GM12892 (cell line): Measurements from ENCODE around the gene SLC35F1.
"Not testable (repeated sequence)": the region's sequence is repeated elsewhere in the genome, so short reads cannot be mapped to it uniquely, and the experiment has no call there.

ENCODE experiments used
- DNase-seq: peaks from one replicate; pipeline ENCODE4 v3.0.0; 2011; ENCODE audit not compliant: insufficient read length
- FAIRE-seq: peaks from 2 replicates; lab custom pipeline; 2011; peaks lifted over from hg19 to GRCh38; lab: Jason Lieb, UNC
- POLR2A ChIP-seq: IDR thresholded peaks from 2 replicates; pipeline ENCODE4 v1.6.1; 2011; ENCODE audit warnings: low read depth, low read length, control low read depth
- POLR2AphosphoS5 ChIP-seq: IDR thresholded peaks from 2 replicates; pipeline ENCODE4 v1.6.1; 2011; ENCODE audit warnings: low read depth, low read length, control low read depth
- TAF1 ChIP-seq: IDR thresholded peaks from 2 replicates; pipeline ENCODE4 v1.6.1; 2011; ENCODE audit warnings: low read depth, mild to moderate bottlenecking, control low read depth, low read length, borderline replicate concordance

The SLC35F1 gene

GRCh38 chr6:117930645-117931044 lies 23.6 kb downstream of the SLC35F1 start:
- no peak for FAIRE-seq
- no peak for TF ChIP-seq TAF1
- no peak for TF ChIP-seq POLR2A
- no peak for TF ChIP-seq POLR2AphosphoS5
- no peak for DNase-seq

- FAIRE-seq: no peak
- TF ChIP-seq POLR2A (no peak), TAF1 (no peak), POLR2AphosphoS5 (no peak)
- no peak for DNase-seq
These were observed 24.9 kb downstream of the SLC35F1 start for GRCh38 chr6:117932001-117932400.

GRCh38 chr6:117932676-117933075 lies 25.6 kb downstream of the SLC35F1 start:
- FAIRE-seq (no peak), DNase-seq (no peak)
- TF ChIP-seq POLR2A: no peak
- no peak for TF ChIP-seq TAF1
- TF ChIP-seq POLR2AphosphoS5: no peak

DNA sequence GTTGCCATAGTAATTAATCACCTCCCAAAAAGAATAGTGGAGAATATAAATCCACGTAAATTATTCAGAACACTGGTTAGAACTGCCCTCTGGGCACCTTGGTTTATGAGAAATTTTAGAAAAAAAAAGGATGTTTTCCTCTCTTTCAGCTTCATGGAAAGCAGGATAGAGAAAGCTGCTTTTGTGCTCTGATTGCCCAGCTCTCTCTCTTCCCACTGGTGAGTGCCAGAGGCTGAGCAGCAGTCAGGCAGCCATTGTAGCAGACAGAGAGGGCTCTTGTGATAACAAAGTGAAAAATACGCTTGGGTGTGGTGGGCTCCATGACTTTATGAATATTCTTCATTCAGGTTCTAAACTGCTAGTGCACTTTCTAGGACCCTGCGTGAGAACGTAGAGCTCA lies 26.4 kb downstream of the SLC35F1 start:
- FAIRE-seq: no peak
- no peak for DNase-seq
- TF ChIP-seq POLR2AphosphoS5 (no peak), TAF1 (no peak), POLR2A (no peak)

DNA sequence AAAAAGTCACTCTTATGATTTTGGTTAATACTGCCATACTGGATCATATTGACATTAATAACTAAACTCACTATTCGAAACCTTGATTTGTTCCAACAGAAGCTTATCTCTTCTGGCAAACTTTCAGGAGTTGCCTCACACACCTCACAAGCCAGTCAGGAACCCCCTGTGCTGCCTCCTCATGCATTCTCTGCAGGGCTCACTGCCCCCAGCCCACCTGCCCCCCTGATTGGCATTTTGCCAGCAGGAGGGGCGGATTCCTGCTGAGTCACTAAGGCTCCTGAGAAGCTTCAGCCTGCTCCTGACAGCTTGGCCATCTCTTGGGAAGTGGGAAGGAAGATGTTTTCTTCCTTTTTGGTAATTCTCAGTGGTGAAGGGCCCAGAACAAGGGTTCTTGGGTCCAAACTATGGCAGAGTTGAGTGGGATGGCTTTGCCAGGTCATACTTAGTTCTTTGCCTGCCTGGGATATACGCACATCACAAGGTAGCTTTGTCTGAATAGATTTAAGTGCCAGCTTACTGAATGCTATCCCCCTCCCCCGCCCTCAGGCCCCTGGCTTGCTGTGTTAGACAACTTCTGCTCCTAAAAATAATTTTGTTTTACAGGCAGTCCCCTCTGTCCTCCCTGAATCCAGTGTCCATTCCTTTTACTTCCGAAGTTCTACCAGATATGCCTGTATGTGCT lies 31.4 kb downstream of the SLC35F1 start:
- TF ChIP-seq POLR2A (no peak), POLR2AphosphoS5 (no peak), TAF1 (no peak)
- no peak for FAIRE-seq
- no peak for DNase-seq

GRCh38 chr6:117947234-117947633 lies 40.2 kb downstream of the SLC35F1 start:
- DNase-seq (no peak), FAIRE-seq (no peak)
- TF ChIP-seq POLR2AphosphoS5 (no peak), TAF1 (no peak), POLR2A (no peak)

- FAIRE-seq (no peak), DNase-seq (no peak)
- TF ChIP-seq POLR2A (no peak), POLR2AphosphoS5 (no peak), TAF1 (no peak)
These were observed 44.7 kb downstream of the SLC35F1 start for GRCh38 chr6:117951783-117952182.

- no peak for DNase-seq
- FAIRE-seq: no peak
- no peak for TF ChIP-seq POLR2A
- TF ChIP-seq POLR2AphosphoS5: no peak
- TF ChIP-seq TAF1: no peak
These were observed 48.7 kb downstream of the SLC35F1 start for GRCh38 chr6:117955684-117956256.

GRCh38 chr6:117956386-117956785 lies 49.3 kb downstream of the SLC35F1 start:
- DNase-seq: no peak
- no peak for TF ChIP-seq TAF1
- no peak for TF ChIP-seq POLR2AphosphoS5
- no peak for TF ChIP-seq POLR2A
- no peak for FAIRE-seq

DNA sequence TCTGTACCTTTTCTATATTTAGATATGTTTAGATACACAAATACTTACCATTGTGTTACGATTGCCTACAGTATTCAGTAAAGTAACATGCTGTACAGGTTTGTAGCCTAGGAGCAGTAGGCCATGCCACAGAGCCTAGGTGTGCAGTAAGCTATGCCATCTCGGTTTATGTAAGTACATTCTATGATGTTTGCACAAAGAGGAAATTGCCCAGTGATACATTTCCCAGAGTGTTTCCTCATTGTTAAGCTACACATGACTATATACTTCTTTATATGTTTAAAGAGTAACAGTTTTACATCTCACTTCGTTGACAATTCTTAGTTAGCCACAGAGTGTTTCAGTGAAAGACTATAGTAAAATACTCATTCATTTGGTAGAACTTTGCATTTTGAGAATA lies 51.5 kb downstream of the SLC35F1 start:
- TF ChIP-seq TAF1: no peak
- no peak for TF ChIP-seq POLR2A
- no peak for TF ChIP-seq POLR2AphosphoS5
- no peak for FAIRE-seq
- DNase-seq: no peak

- DNase-seq (no peak), FAIRE-seq (no peak)
- no peak for TF ChIP-seq POLR2AphosphoS5
- no peak for TF ChIP-seq TAF1
- TF ChIP-seq POLR2A: no peak
These were observed 53.8 kb downstream of the SLC35F1 start for GRCh38 chr6:117960877-117961276.

- TF ChIP-seq POLR2A: no peak
- TF ChIP-seq TAF1: no peak
- no peak for TF ChIP-seq POLR2AphosphoS5
- FAIRE-seq (no peak), DNase-seq (no peak)
These were observed 54.2 kb downstream of the SLC35F1 start for GRCh38 chr6:117961301-117961700.

DNA sequence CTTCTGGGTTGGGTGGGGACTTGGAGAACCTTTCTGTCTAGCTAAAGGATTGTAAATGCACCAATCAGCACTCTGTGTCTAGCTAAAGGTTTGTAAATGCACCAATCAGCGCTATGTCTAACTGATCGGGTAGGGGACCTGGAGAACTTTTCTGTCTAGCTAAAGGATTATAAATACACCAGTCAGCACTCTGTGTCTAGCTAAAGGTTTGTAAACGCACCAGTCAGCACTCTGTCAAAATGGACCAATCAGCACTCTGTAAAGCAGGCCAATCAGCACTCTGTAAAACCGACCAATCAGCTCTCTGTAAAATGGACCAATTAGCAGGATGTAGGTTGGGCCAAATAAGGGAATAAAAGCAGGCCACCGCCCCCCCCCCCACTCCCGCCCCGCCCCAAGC lies 58.7 kb downstream of the SLC35F1 start:
- DNase-seq, FAIRE-seq: not testable (repeated sequence)
